GM12874 (cell line): ENCODE measurements around the gene GEMIN7.

Experiments used
- TF ChIP-seq, protein P1 (sequence below): IDR thresholded peaks from 2 replicates; pipeline ENCODE4 v1.5.1; 2011; ENCODE audit warnings: low read depth, mild to moderate bottlenecking, control low read depth, low read length, moderate library complexity; ENCODE audit not compliant: insufficient read depth

The GEMIN7 gene

GRCh38 chr19:45099467-45100191 is 20.6 kb downstream of the GEMIN7 start:
- TF ChIP-seq, protein P1, sequence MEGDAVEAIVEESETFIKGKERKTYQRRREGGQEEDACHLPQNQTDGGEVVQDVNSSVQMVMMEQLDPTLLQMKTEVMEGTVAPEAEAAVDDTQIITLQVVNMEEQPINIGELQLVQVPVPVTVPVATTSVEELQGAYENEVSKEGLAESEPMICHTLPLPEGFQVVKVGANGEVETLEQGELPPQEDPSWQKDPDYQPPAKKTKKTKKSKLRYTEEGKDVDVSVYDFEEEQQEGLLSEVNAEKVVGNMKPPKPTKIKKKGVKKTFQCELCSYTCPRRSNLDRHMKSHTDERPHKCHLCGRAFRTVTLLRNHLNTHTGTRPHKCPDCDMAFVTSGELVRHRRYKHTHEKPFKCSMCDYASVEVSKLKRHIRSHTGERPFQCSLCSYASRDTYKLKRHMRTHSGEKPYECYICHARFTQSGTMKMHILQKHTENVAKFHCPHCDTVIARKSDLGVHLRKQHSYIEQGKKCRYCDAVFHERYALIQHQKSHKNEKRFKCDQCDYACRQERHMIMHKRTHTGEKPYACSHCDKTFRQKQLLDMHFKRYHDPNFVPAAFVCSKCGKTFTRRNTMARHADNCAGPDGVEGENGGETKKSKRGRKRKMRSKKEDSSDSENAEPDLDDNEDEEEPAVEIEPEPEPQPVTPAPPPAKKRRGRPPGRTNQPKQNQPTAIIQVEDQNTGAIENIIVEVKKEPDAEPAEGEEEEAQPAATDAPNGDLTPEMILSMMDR = no peak

DNA sequence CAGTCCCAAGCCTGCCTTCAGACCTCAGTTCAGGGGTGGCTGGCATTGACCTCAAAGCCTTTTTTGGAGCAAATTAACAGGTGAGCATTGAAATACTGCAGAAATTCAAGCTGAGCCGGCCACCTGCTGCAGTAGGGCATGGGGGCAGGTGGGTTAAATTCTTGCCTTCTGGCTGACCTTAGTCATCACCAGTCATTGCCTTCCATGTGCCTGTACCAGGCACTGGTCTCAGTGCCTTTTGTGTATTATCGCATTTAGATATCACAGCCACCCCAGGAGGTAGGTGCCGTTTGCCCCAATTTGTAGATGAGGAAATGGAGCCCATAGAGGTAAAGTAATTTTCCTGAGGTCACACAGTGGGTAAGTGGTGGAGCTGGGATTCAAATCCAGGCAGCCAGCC is 21.1 kb downstream of the GEMIN7 start:
- TF ChIP-seq, protein P1 = no peak

GRCh38 chr19:45100846-45101252 is 21.8 kb downstream of the GEMIN7 start:
- TF ChIP-seq, protein P1 = no peak

- TF ChIP-seq, protein P1 = no peak
These were observed 22.7 kb downstream of the GEMIN7 start for GRCh38 chr19:45101806-45102205.

- TF ChIP-seq, protein P1 = no peak
These were observed 23.4 kb downstream of the GEMIN7 start for GRCh38 chr19:45102481-45102880.

- TF ChIP-seq, protein P1 = no peak
These were observed 24.1 kb downstream of the GEMIN7 start for GRCh38 chr19:45103156-45103507.

- TF ChIP-seq, protein P1 = no peak
These were observed 24.7 kb downstream of the GEMIN7 start for GRCh38 chr19:45103508-45104319.
